ENCODE measurements around the gene XRCC1.

GRCh38 chr19:43578787-43579186 lies 3.5 kb upstream of the XRCC1 start:
- TF ChIP-seq CTCF (conservative IDR thresholded peaks at IDR 0.05) (no peak), EZH2 (IDR thresholded peaks at IDR 0.05; ENCODE audit: low read depth) (no peak)
